Glomerular endothelial cell (primary cell): ENCODE measurements around the gene PROM1. TPM values are rescaled to one million over a fixed set of nuclear protein-coding genes. Genes with fewer than 3 reads are reported as not detected.

Experiments
- DNase-seq: peaks from one replicate; pipeline ENCODE4 v3.0.0-alpha.2; 2011; ENCODE audit warnings: low read depth, low spot score; ENCODE audit errors: extremely low read depth
- total RNA-seq: library from RNA; depleted of rRNA; stranded (reverse); fragments of >200 nt; gene quantifications from 2 replicates; pipeline ENCODE4 v1.2.3, GENCODE V29; 2015

Gene PROM1
- total RNA-seq, 1 donor from 2014 or later: 5.4 TPM

DNA sequence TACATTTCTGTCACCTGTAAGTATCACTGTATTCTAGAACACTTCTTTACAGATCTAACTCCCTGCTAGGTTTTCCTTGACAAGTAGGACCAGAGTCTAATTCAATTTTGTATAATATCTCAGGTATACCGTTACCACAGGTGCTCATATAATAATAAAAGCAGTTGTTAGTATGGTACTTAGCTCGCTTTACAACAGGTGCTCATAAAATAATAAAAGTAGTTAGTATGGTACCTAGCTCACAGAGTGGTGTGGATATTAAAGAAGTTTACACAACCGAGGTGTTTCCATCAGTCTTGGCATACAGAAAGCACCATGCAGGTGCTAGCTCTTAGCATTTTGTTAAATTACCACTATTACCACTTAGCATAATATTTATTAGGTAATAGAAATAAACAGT, 88.0 kb downstream of the PROM1 start:
- DNase-seq: no peak

DNA sequence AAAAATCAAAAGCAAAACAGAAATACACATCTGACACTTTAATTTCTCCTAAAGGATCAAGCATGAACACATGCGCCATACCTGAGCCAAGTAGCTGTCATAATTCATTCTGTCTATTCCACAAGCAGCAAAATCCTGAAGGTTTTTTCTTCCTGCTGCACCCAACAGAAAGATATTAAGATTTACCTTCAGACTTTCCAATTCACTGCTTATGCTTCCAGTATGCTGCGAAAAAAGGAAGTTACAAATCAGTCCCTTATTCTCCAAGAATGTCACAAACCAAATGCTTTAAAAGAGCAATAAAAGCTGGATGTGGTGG, 91.7 kb downstream of the PROM1 start:
- no peak for DNase-seq

DNA sequence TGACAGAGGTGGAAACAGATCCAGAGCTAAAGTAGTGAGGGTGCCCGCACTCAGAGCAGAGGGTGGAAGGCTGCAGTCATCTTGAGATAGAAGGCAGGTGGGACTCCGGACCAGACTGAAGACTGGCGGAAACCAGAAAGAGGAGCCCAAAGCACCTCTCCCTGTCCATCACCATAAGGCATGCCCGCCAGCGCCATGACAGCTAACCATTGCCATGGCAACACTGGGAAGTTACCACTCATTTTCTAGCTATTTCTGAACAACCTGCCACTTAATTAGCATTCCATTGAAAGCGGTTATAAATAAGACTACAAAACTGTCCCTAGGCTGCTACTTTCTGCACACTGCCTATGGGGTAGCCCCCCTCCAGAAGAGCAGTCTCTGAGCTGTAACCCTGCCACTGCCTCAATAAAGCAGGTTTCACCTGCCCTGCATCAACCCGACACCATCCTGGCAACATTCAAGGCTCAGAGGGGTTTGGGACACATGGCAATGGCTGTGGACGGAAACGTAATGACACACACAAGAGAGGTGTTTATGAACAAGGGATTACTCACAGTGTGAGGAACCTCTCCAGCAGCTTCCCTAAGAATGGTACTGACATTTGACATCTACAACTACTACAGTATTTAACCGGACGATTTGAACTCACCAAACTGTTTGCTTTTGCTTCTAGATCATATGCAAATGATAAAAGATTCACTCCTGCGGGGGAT, 93.1 kb downstream of the PROM1 start:
- no peak for DNase-seq

DNA sequence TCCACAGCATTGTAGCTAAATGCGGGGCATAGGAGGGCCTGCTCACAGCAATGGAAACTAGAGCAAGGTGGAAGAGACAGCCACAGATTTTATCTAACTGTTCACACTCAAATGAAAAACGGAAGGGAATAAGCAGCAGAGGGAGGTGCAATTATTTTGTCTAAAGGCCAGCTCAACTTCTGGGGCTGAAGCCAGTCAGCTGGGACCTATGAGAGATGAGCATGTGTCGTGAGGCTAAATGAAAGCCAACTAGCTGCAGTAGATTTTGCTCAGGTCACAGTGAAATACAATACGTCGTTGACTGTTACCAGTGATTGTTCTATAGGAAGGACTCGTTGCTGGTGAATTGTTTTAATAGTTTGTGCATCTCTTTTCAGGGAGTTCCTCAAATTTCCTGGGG, 94.4 kb downstream of the PROM1 start:
- DNase-seq: no peak

DNA sequence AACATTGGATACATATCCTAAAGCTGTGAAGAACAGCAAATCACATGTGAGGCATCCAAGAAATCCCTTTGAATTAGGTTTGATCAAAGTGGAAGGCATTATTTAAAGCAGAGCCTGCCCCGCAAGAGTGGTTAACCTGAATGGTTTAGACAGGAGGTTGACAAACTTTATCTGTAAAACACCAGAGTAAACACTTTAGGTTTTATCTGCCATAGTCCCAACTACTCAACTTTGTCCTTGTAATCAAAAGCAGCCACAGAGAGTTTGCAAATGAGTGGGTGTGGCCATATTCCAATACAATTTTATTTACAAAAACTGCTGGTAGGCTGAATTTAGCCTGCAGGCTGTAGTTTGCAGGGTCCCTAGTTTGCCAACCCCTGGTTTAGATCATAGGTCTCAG, 95.6 kb downstream of the PROM1 start:
- no peak for DNase-seq

DNA sequence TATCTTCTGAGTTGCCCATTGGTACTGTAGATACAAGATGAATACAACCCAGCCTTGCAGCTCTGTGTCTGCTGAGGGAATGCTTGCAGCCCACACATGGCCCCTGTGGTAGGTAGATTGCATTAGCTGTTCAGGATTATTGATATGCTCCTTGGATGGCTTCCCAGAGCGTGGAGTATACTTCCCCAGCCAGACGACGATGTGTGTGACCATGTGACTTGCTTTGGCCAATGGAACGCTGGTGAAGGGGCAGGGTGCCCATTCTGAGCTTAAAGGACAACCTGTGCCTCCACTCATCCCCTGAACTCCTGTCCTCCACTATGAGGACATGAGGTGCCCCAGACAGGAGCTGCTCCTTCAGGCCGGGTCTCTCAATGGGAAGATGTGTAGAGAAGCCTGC, 96.9 kb downstream of the PROM1 start:
- no peak for DNase-seq

DNA sequence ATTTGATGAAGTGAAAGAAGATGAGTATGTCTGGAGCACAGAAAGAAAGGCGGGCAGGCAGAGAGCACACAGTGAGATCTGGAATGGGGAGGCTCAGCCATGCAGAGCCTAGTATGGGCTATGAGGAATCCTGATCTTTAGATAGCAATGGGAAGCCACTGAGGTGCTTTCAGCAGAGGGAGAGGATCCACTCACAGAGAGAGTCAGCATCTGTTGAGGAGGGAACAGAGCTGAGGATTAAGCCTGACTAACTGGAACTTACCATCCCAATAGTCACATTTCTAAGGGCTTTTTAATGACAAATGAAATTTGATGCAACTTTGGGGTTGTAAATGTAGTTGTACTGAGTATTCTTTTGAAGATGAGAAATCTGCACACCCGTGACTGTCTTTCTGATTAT, 100.2 kb downstream of the PROM1 start:
- no peak for DNase-seq

DNA sequence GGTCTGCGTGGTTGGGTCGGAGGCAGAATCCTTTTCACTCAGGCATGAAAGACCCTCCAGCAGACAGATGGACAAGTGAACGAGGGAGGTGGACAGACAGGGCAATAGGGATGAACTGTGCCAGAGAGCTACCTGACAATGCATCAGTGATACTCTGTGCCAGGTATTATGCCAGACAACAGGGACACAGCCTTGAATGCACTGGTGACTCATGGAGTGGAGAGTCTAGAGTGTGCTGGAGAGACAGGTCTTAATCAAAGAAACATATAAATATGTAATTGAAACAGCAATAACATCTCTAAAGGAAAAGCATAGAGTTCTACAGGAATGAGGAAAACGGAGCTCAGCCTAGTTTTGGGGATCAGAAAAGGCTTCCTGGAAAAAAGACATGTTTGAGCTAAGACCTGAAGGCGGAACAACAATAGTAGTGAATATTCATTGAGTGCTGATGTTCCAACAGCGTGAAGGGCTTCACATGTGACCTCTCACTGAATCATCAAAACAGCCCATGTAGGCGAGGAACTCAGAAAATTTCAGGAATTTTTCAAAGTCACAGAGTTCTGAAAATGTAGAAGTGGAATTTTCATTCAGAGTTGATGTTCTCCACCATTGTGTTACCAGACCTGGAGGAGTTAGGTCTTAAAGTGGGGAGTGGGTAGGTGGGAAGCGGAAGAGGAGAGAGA, 100.8 kb downstream of the PROM1 start:
- DNase-seq: no peak

DNA sequence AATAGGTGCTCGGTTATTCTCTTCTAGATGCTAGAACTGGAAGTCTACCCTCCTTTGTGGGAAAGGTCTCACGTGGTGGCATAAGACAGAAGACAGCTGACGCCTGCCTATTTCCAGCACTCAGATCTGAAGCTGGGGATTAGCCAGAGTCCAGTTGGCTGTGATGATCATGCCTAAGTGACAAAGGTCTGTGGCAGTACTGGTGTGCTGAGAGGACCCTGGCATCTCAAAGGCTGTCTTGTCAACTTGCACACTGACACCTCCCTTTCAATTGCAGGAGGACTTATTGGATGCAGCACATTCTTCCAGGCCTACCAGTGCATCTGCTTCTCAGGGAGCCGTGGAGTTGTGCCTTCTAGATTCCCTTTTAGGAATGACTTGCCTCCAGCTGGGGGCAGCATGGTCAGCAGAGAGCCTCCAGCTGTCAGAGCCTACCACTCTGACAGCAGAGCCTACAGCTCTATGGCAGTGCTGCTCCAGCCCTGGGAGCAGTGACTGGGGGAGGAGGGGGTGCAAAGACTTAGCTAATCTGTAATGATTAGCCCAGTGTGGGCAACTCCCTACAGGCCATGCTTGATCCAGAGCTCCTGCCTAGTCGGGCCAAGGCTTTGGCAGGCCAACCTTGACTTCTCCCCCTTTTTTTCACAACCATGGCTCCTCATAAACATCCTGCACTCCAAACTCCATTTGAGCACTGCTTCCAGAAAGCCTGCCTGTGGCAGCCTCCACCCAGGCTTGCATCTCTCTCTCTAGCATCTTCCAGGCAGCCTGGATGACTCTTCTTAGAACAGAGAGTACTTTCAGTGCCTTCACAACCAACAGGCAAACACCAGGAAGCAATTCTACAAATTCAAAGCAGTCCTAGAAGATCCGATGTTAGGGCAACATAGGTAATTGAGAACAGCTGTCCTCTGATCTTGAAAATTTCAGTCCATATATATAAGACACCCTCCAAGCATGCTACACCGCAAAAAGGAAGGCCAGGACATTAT, 107.1 kb downstream of the PROM1 start:
- no peak for DNase-seq

DNA sequence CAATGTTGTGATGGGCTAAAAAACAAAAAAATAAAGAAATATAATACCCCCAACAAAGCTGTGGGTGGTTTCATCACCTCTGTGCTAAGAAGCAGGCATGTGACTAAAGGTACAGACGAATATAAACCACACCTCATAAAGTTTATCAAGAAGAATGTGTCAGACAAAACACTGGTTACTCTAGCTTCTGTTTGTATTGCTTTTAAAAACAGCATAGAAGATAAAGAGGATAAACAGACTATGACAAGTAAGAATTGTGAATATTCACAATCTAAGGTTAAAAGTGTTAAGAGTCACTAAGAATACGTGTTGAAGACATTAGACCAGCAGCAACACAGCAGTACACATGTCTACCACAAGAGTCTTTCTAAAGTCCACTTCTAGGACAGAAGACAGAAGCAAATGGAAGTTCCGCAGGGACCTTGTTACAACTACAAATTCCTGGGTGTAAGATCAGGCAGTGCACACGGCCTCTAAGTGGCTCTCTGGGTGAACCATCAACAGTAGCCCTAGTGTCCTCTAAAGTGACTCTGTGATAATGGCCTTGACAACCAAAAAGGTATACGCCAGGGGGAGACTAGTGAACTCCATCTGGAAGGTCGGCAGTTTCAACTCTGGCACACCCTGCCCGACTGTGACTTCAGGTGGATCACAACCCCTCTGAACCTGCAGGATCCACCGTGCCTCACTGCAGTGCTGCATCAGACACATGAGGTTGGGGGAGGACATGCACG, 112.6 kb downstream of the PROM1 start:
- no peak for DNase-seq

DNA sequence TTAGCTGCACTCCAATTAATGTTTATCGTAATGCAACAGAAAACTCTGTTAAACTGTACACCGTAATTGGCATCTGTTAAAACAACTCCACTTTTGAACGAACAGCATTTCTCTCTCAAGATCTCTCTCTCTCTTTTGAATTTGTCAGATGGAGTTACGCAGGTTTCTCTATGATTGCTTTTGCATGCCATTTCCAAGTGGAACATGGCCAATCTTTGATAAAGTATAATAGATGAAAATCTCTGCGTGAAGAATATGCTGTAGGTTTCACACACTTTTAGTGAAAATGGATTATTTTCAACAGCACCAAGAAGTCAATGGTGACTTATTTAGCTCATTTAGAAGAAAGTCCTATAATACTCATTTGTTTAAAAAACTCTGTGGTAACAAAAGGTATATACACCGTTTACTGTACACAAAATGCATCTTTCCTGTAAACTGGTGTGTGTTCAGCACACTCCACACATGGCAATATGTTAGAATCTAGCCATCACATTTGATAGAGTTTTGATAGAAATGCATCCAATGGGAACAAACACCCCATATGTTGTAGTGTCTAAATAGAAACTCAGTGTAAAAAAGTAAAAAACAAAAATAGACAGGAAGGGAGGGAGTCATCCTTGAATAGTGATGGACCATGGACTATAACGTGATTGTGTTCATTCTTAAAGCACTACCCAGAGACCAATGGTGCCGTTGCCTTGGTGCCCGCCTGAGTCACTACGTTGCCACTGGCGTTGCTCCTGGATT, 115.1 kb downstream of the PROM1 start:
- no peak for DNase-seq

DNA sequence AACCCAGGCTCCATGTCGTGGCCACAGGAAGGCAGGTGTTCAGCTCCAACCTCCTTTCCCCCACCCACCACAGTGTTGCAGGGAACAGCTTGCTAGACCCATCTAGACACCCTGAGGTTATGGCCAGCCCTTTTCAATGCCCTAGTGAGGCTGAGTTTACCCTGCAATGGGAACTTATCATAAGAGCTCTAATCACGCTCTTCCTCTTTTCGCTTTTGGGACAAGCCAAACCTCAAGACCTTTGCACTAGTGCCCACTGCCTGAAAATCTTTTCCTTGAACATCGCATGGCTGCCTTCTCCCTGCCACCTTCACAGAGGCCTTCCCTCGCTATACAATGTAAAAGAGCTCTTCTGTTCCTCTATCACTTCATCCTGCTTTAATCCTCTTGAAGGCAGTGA, 118.5 kb downstream of the PROM1 start:
- DNase-seq: no peak

DNA sequence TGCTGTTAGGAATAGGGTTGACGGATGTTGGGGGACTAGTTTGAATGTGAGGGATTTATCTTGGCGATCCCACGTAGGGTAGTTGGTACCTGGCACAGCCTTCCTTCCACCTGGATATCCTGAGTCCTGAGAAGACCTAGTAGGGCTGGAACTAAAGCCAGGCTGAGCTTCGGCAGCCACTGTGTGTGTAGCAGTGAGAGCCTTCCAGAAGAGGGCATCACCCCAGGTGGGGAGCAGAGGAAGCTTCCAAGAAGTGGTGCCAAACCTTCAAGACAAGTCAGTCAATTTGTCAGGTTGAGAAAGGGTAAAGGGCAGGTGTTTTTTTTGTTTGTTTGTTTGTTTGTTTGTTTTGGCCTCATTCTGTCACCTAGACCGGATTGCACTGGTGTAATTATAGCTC, 119.7 kb downstream of the PROM1 start:
- no peak for DNase-seq

DNA sequence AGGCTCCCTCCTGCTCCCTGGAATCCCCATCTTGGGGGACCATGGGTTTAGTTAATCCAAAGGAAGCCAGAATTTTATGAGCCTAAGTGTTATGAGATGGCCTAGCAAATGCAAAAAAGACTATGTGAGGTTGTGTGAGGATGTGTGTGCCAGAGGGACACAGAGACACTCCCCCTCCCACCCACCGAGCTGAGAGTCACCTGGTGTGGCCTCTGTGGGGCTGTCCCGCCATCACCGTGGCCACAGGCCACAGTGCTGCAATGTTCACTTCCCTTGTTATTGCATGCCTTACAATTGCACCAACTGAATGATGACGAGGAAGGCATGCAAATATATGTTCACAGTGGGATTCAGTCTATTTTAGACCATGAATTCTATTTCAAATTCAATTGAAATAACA, 120.2 kb downstream of the PROM1 start:
- DNase-seq: no peak

DNA sequence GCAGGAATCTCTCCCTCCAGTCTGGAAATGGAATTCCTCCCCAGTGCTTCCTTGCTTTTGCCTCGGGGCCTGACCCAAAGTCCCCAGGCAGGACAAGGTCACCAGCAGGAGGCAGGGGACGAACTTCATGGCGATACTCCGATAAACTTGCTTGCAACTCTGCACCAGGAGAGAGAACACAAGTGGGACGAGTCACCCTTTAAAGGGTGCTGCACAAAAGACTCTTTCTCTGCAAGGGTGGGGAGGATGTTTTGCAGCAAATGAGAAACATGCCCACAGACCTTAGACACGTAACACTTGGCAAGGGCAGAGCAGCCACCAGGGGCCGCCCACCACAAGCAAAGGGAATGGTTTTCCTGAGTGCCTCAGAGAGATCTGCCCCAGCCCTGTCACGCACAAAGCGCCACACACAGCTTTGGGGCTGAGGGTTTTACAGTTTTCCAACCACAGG, 120.8 kb downstream of the PROM1 start, which contains the start of gene FGFBP2:
FGFBP2 (minus strand) TSS at position 175 of the 451 bp plus-strand sequence; CDS start at position 129, 46 bp downstream.
- DNase-seq: no peak

DNA sequence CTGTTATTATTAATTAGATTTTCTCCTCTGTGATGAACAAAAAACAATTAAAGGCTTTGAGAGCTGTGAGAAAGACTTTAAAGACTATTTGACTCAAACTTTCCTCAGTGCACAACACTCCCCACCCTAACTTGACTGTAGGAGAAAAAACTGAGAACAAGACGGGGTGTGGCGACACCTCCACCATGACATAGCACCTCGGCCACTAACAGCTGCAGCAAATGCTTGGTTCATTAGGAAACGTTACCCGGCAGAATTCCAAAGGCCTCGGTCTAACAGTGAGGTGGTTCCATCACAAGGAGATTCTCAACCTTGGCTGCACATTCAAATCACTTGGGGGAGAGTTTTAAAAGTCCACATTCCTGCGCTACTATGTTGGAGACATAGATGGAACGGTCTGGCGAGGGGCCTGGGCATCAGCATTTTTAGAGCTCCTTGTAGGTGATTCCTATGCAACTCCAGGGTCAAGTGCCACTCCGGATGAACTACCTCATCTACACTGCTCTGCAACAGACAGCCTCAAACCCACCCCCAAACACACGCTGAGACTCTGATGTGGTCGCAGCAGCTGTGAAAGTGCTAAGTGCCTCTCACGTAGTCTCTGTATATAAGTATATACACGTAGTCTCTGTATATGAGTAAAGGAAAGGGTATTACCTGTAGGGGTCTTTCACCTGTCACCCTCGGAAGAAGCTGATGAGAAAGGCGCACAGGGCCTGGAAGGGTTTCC, 121.9 kb downstream of the PROM1 start:
- no peak for DNase-seq

DNA sequence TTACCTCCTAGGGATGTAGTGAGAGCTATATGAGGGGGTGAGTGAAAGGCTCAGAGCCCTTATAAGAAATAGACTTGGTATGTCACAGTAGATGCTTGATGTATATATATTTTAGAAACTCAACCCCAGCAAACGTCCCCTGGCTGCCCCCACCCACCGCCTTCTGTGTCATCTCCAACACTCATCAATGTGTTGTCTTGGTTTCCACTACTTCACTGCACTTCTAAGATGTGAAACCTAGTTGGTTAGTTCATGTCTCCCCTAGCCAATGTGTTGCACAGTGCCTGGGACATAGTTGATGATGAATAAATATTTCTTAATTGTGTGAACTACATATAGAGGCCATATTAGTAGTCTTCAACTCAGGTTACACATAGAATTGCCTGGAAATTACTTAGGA, 125.3 kb downstream of the PROM1 start:
- no peak for DNase-seq

DNA sequence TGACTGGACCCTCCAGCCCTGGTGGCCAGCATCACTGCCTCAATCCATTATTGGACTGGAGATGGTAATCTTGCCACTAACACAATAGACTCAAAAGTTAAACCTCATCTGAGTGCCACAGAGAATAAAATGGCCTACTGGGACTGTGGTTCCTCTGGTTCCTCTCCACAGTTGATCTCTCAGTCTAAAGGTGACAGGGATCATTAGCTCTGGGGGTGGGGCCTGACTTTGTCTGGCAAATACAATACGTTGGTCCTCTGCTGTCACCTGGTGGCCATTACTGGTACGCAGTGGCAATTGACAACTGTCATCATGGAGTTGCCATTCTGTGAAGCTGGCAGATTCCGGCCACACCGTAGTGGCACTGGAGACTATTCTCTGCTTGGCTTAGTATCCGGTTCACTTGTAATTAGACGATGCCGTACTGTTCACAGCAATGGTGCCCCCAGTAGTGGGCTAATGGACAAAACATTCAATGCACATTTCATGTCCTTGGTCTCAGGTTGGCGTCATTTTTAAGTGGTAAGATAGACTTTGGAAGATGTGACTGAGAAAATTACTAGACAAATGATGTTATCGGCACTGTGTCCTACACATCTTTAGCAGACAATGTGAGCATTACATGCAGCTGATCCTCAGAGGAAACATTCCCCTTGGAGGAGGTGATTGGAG, 127.5 kb downstream of the PROM1 start:
- peak; percentile 27 for DNase-seq

DNA sequence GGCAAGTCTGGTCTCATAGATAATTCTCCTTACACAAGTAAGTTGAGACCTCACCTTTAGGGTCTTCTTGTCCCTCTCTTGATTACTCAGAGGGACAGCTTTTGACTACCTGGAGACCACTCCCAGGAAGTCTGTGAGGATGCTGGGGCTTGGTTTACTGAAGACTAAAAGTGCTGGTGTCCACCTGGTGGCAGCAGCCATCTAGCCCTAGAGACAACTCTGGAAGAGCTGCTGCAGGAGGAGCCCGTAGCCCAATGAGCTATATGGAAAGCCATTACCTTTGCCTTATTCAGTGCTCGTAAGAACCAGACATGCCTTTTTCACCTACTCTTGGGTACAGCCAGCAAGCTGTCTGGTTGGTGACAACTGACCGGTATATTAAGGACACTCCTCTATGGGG, 128.2 kb downstream of the PROM1 start:
- no peak for DNase-seq
